GM12874 (cell line): ENCODE data around the gene MAPKAP1.

Experiments used
- TF ChIP-seq, protein P1 (sequence below): IDR thresholded peaks from 2 replicates; pipeline ENCODE4 v1.5.1; 2011; ENCODE audit warnings: low read depth, mild to moderate bottlenecking, control low read depth, low read length, moderate library complexity; ENCODE audit not compliant: insufficient read depth

Gene MAPKAP1

DNA sequence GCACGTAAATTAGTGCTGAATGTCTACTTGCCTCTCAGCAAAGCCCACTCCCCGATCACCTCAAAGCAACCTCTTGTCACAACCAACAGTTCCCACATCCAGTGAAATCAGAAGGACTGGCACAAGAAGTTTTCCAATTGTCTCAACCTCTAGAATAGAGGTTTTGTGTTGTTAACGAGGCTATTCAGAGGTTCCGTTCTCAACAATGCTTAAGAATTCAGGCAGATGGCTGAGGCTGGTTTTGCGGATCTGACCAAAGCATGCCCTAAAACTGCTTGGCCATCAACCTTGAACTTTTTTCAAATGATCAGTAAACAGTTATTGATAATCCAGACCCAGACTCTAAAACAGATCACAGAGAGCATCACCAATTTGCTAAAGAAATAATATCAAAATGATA is 52.9 kb downstream of the MAPKAP1 start:
- TF ChIP-seq, protein P1, sequence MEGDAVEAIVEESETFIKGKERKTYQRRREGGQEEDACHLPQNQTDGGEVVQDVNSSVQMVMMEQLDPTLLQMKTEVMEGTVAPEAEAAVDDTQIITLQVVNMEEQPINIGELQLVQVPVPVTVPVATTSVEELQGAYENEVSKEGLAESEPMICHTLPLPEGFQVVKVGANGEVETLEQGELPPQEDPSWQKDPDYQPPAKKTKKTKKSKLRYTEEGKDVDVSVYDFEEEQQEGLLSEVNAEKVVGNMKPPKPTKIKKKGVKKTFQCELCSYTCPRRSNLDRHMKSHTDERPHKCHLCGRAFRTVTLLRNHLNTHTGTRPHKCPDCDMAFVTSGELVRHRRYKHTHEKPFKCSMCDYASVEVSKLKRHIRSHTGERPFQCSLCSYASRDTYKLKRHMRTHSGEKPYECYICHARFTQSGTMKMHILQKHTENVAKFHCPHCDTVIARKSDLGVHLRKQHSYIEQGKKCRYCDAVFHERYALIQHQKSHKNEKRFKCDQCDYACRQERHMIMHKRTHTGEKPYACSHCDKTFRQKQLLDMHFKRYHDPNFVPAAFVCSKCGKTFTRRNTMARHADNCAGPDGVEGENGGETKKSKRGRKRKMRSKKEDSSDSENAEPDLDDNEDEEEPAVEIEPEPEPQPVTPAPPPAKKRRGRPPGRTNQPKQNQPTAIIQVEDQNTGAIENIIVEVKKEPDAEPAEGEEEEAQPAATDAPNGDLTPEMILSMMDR, result no peak

DNA sequence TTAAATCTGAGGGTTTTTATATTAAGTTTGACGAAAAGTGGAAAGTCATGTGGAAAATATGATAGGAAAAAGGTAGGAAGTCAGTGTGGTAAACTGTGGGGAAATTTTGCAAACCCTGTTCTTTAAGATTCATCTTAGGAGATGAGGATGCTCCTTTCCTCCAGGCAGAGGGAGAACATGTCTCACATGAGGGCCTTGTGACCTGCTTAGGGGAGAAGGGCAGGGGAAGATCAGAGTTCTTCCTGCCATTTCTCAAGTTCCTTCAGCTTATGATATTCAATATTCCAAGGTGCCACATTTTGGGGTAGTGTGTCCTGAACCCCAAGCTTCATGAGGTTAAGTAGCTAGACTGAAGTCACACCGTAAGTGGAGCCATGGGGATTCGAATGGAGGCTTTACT is 53.7 kb downstream of the MAPKAP1 start:
- TF ChIP-seq, protein P1, result no peak

DNA sequence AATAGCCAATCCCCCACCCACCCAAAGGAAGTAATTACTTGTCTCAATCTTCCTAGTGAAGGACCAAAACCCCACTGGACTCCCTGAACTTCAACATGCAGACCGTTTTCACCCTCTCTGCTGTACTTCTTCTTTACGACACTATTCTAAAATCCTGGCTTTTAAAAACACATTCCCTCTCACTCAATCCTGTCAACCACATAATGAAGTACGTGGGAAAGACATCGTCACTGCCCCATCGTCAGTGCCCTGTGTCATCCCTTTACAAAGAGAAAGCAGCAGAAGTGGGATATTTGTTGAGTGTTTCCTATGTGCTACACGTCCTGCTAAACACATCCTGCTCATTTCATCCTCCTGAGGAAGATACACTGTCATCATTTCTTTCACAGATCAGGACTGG is 54.2 kb downstream of the MAPKAP1 start:
- TF ChIP-seq, protein P1, result no peak

DNA sequence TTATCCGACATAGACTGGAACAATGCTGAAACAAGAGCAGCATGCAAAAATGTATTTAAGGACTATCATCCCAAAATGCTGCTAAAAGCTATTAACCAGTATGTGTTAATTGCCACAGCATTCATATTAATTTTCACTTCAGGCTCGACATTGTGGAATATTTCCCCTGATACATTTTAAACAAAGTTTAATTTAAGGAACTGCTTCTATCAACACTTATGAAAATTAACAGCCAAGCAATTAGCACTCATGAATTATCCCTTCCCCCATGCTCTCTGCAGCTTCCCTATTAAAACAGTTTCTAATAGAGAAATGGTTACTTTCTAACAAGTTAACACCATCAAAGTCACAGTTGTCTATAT is 54.8 kb downstream of the MAPKAP1 start:
- TF ChIP-seq, protein P1, result no peak

DNA sequence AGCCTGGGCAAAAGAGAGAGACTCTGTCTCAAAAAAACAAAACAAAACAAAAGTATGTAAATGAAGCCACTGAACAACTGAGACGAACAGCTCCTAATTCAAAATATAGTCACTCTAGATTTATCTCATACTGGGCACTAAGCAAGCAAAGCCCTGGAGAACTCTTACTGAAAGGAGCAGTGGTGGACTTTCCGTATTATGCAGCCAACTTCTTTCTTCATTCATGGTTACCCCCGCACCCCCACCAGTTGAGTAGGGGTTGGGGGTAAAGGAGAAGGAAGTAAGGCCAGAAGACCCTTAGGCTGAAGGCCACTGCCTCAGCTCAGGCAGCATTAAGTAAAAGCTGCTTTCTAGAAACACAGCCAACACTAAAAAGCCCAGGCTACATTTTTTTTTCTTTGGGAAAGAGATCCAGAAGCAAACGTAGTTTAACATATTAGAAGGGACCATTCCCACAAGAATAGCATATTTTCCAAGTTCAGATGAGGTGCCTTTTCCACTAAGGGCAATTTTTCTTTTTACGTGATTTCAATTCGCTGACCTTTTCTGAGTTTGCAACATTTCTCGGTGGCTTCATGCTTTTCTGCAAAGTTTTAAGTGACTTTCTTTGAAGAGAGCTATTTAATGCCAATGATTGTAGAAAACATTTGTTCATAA is 55.3 kb downstream of the MAPKAP1 start:
- TF ChIP-seq, protein P1, result no peak

DNA sequence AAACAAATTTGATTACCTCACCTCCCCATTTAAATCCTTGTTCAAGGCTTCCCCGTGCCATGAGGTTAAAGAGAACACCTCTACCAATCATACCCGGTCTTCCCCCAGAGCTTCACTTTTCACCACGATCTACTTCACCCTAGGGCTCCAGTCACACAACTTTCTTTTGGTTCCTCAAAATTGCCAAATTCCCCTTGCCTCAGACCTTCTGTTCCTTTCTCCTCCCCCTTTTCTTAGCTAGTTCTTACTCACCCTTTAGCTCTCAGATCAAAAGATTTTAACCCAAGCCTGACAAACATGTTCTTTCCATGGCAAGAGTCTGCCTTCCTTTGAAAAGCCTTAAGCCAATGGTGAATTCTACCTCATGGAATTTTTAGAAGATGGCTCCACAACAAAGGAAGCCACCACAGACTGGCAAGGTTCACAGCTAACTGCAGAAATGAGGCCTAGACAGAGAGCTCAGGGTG is 56.7 kb downstream of the MAPKAP1 start:
- TF ChIP-seq, protein P1, result no peak

DNA sequence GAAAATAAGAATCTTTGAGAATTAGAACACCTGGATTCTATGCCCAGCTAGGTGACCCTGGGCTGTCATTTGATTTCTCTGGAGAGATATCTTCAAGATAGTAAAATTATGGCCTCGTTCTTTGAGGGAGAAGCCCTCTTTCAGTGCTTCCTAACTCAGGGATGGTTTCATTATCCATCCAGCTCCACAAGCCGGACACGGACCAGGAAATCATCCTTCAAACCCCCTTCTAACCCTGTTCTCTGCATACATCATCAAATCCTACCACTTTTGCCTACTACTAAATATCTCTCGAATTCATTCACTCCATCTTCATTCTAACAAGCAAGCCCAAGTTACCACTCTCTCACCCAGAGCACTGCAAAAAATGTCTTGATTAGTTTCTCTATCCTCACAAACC is 57.2 kb downstream of the MAPKAP1 start:
- TF ChIP-seq, protein P1, result no peak
